Mesenchymal stem cell (in vitro differentiated cells and primary cell): ENCODE measurements around the gene LIPC.

Experiments
- DNase-seq: peaks from one replicate; pipeline ENCODE4 v3.0.0-alpha.2; 2013
- H2AFZ ChIP-seq: one replicate; pipeline ENCODE4 v1.6.1; 2013; ENCODE audit warnings: low read depth, mild to moderate bottlenecking, control low read depth, inconsistent platforms, low read length, moderate library complexity
- H2AK5ac ChIP-seq: 2 replicates; pipeline ENCODE4 v1.6.1; 2013; ENCODE audit warnings: low read length, moderate library complexity, mild to moderate bottlenecking, inconsistent platforms; ENCODE audit not compliant: severe bottlenecking
- H2BK120ac ChIP-seq: one replicate; pipeline ENCODE4 v1.6.1; 2013; ENCODE audit warnings: low read depth, mild to moderate bottlenecking, inconsistent platforms, low read length, moderate library complexity
- H2BK12ac ChIP-seq, 2 experiments: one replicate each; pipeline ENCODE4 v1.6.1; 2013; ENCODE audit warnings: inconsistent platforms in 2 of 2, low read length in 2 of 2, mild to moderate bottlenecking in 2 of 2, moderate library complexity in 2 of 2, control low read depth in 1 of 2
- H2BK15ac ChIP-seq: one replicate; pipeline ENCODE4 v1.6.1; 2013; ENCODE audit warnings: mild to moderate bottlenecking, low read depth, inconsistent platforms; ENCODE audit not compliant: poor library complexity, severe bottlenecking
- H2BK5ac ChIP-seq: 2 replicates; pipeline ENCODE4 v1.6.1; 2013; ENCODE audit warnings: low read depth, mild to moderate bottlenecking, low read length, control low read depth, inconsistent platforms; ENCODE audit not compliant: poor library complexity, severe bottlenecking
- H3K14ac ChIP-seq, 2 experiments: one replicate each; pipeline ENCODE4 v1.6.1; 2013; ENCODE audit warnings: inconsistent platforms in 2 of 2, low read length in 2 of 2, control low read depth in 1 of 2, mild to moderate bottlenecking in 1 of 2, moderate library complexity in 1 of 2
- H3K18ac ChIP-seq, 2 experiments: one replicate each; pipeline ENCODE4 v1.6.1; 2013; ENCODE audit warnings: inconsistent platforms in 2 of 2, low read length in 2 of 2, control low read depth in 1 of 2, low read depth in 1 of 2, mild to moderate bottlenecking in 1 of 2
- H3K23ac ChIP-seq, 2 experiments: one replicate each; pipeline ENCODE4 v1.6.1; 2013; ENCODE audit warnings: inconsistent platforms in 2 of 2, low read length in 2 of 2, mild to moderate bottlenecking in 2 of 2, moderate library complexity in 2 of 2, control low read depth in 1 of 2
- H3K27ac ChIP-seq: 2 replicates; pipeline ENCODE4 v1.5.1; 2013; ENCODE audit warnings: mild to moderate bottlenecking, moderate library complexity, low read length, control low read depth, inconsistent platforms; ENCODE audit not compliant: poor library complexity, severe bottlenecking
- H3K27me3 ChIP-seq, 2 experiments: 2 replicates each; pipeline versions ENCODE4 v1.6.1 to v1.7.0; 2013; ENCODE audit warnings: low read length in 2 of 2, mild to moderate bottlenecking in 2 of 2, moderate library complexity in 2 of 2, control low read depth in 1 of 2, inconsistent platforms in 1 of 2; ENCODE audit not compliant: control insufficient read depth in 1 of 2, insufficient read depth in 1 of 2
- H3K36me3 ChIP-seq, 2 experiments: 2 replicates each; pipeline versions ENCODE4 v1.6.1 to v1.7.0; 2013; ENCODE audit warnings: low read length in 2 of 2, control low read depth in 1 of 2, inconsistent platforms in 1 of 2, low read depth in 1 of 2, mild to moderate bottlenecking in 1 of 2; ENCODE audit not compliant: insufficient read depth in 2 of 2, control insufficient read depth in 1 of 2
- H3K4ac ChIP-seq, 2 experiments: one replicate each; pipeline ENCODE4 v1.6.1; 2013; ENCODE audit warnings: inconsistent platforms in 2 of 2, low read length in 2 of 2, mild to moderate bottlenecking in 2 of 2, moderate library complexity in 2 of 2, control low read depth in 1 of 2, low read depth in 1 of 2
- H3K4me1 ChIP-seq: 2 replicates; pipeline ENCODE4 v1.6.1; 2013; ENCODE audit warnings: low read depth, low read length, control low read depth; ENCODE audit not compliant: control insufficient read depth, insufficient read depth
- H3K4me2 ChIP-seq: 2 replicates; pipeline ENCODE4 v1.6.1; 2013; ENCODE audit warnings: low read length, mild to moderate bottlenecking, inconsistent platforms; ENCODE audit not compliant: poor library complexity, severe bottlenecking
- H3K4me3 ChIP-seq, 2 experiments: 2 replicates each; pipeline versions ENCODE4 v1.5.1 to v1.7.0; 2013; ENCODE audit warnings: low read length in 2 of 2, mild to moderate bottlenecking in 2 of 2, control low read depth in 1 of 2, low read depth in 1 of 2; ENCODE audit not compliant: insufficient read depth in 1 of 2
- H3K79me1 ChIP-seq: replicated peaks from 2 replicates; pipeline ENCODE4 v1.6.1; 2013; ENCODE audit warnings: mild to moderate bottlenecking, control low read depth, low read length, inconsistent platforms; ENCODE audit not compliant: poor library complexity, severe bottlenecking
- H3K9ac ChIP-seq: 2 replicates; pipeline ENCODE4 v1.7.0; 2013; ENCODE audit warnings: mild to moderate bottlenecking, low read length, moderate library complexity
- H3K9me3 ChIP-seq: 2 replicates; pipeline ENCODE4 v1.7.0; 2013; ENCODE audit warnings: mild to moderate bottlenecking, low read length; ENCODE audit not compliant: control insufficient read depth
- H4K8ac ChIP-seq: one replicate; pipeline ENCODE4 v1.6.1; 2013; ENCODE audit warnings: inconsistent platforms, mild to moderate bottlenecking, low read length, moderate library complexity
- H4K91ac ChIP-seq: one replicate; pipeline ENCODE4 v1.6.1; 2013; ENCODE audit warnings: mild to moderate bottlenecking, low read length, inconsistent platforms
- WGBS: methylation state at CpG from one replicate; pipeline ENCODE4 v1.1.7; 2013; ENCODE audit warnings: mixed read lengths; 5-methylcytosine and 5-hydroxymethylcytosine counted together

LIPC gene

DNA sequence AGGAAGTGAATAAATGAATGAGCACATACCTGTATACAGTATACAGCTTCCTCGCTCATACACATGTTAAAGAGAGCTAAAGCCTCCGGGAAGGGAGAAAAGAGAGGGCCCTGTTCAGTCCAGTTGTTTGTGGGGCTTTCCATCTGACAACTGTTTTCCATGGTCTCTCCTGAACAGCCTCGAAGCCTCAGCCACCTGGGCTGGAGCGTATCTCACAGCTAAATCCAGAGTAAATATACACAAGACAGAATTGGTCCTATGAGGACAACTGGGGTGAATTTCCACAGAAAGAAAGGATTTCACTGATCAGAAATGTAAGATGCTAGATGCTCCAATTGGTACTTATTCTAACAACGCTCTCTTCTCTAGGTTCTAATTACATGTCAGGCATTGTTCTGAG lies 103.5 kb downstream of the LIPC start:
- Histone ChIP-seq H3K36me3 (no peaks in the 10 kb centered on the region), H2BK5ac (no peak overlapping the region), H3K14ac (no peak overlapping the region), H3K4ac (no peak overlapping the region), H3K27ac (no peak overlapping the region), H2BK12ac (no peak overlapping the region), H2AK5ac (peak overlapping the region; percentile 81), H2AFZ (no peak overlapping the region), H3K9ac (no peak overlapping the region), H3K79me1 (no peaks in the 10 kb centered on the region), H4K8ac (no peak overlapping the region), H3K23ac (no peak overlapping the region), H3K9me3 (peaks cover 4% of the 10 kb centered on the region), H3K4me2 (no peak overlapping the region), H3K18ac (no peak overlapping the region), H2BK120ac (no peak overlapping the region), H3K4me3 (no peak overlapping the region), H4K91ac (no peak overlapping the region), H2BK15ac (no peak overlapping the region), H3K4me1 (peaks cover 2% of the 10 kb centered on the region), H3K27me3 (peaks cover 0 to 23% of the 10 kb centered on the region in 2 experiments)
- WGBS, result 97% methylated on average over 3 of the region's 5 CpGs
- DNase-seq, result no peak

DNA sequence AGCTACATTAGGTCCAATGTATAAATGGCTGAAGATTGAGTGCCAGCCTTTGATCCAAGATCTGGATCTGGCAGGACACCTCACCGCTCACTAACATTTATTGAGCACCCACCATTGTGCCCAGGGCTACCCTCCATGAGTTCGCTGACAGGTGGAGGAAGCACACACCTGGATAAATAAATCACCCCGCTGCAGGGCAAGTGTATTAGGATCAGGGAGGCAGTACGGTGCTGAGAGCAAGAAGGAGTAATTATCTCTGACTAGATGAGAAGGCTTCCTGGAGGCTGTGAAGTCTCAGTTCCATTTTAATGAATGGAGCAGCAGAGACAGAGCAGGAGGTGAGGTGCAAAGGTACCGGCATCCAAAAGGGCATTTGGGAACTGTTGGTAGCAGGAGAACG lies 104.1 kb downstream of the LIPC start:
- H2BK120ac ChIP-seq, result no peak overlapping the region
- DNase-seq, result no peak
- H3K23ac ChIP-seq, result no peak overlapping the region
- no peak overlapping the region for H2AK5ac ChIP-seq
- WGBS, result 85% methylated on average over 6 of the region's 6 CpGs
- no peak overlapping the region for H4K8ac ChIP-seq
- peaks cover 4% of the 10 kb centered on the region for H3K9me3 ChIP-seq
- no peaks in the 10 kb centered on the region for H3K36me3 ChIP-seq
- H3K27me3 ChIP-seq, result peaks cover 0 to 23% of the 10 kb centered on the region in 2 experiments
- no peak overlapping the region for H3K18ac ChIP-seq
- no peaks in the 10 kb centered on the region for H3K79me1 ChIP-seq
- no peak overlapping the region for H2BK15ac ChIP-seq
- no peak overlapping the region for H3K4me2 ChIP-seq
- H3K27ac ChIP-seq, result no peak overlapping the region
- peaks cover 2% of the 10 kb centered on the region for H3K4me1 ChIP-seq
- H3K4ac ChIP-seq, result no peak overlapping the region
- no peak overlapping the region for H2AFZ ChIP-seq
- no peak overlapping the region for H2BK5ac ChIP-seq
- H2BK12ac ChIP-seq, result no peak overlapping the region
- no peak overlapping the region for H3K9ac ChIP-seq
- H4K91ac ChIP-seq, result no peak overlapping the region
- no peak overlapping the region for H3K14ac ChIP-seq
- no peak overlapping the region for H3K4me3 ChIP-seq

DNA sequence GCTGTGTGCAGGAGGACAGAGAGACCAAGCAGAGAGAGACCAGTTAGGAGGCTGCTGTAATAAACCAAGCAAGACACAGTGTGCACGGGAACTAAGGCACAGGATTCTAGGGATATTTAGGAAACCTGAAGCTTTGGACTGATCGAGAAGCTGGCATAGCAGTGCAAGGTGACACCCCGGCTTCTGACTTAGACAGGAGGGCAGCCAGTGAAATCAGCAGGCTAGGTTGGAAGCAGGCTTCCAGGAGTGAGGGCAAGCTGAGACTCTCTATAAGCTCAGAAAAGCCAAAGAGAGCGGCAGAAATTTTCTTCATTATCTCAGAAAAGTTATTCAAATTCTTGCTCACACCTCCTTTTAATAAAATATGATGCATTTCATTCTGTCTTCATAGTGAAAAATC lies 104.6 kb downstream of the LIPC start:
- WGBS, result 98% methylated on average over 4 of the region's 4 CpGs

DNA sequence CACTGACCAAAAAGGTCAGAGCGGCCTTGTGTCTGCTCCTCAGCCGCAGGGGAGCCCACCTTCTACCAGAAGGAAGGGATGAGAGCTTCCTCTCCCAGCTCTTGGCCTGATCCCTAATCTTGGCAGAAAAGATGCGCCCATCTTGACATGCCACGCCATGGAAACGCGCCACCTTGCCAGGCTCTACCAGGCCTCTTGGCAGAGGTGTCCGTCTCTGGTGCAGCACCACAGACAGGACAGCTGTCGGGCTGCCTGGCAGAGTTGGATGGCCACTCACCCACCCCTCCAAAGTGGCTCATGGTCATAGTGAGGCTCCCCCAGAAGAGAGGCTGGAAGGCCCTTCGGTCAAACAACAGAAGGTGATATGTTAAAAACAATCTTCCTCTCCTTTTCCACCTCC lies 105.2 kb downstream of the LIPC start:
- 95% methylated on average over 9 of the region's 9 CpGs for WGBS
- Histone ChIP-seq H3K27me3 (peaks cover 0 to 25% of the 10 kb centered on the region in 2 experiments), H3K4ac (no peak overlapping the region), H3K36me3 (no peaks in the 10 kb centered on the region), H2BK5ac (no peak overlapping the region), H3K79me1 (no peaks in the 10 kb centered on the region), H2AK5ac (no peak overlapping the region), H2BK120ac (no peak overlapping the region), H2BK12ac (no peak overlapping the region), H3K4me3 (no peak overlapping the region), H3K14ac (no peak overlapping the region), H3K4me1 (peaks cover 4% of the 10 kb centered on the region), H2AFZ (no peak overlapping the region), H3K23ac (no peak overlapping the region), H3K9me3 (peaks cover 4% of the 10 kb centered on the region), H4K91ac (no peak overlapping the region), H3K4me2 (no peak overlapping the region), H4K8ac (no peak overlapping the region), H3K27ac (no peak overlapping the region), H2BK15ac (no peak overlapping the region), H3K18ac (no peak overlapping the region), H3K9ac (no peak overlapping the region)
- no peak for DNase-seq

More for the DNA sequence above, 104.6 kb downstream of the LIPC start:
- Histone ChIP-seq H3K9me3 (peaks cover 4% of the 10 kb centered on the region), H3K4me2 (no peak overlapping the region), H2BK12ac (no peak overlapping the region), H3K4ac (no peak overlapping the region), H3K9ac (no peak overlapping the region), H3K36me3 (no peaks in the 10 kb centered on the region), H3K27ac (no peak overlapping the region), H2AFZ (no peak overlapping the region), H3K27me3 (peaks cover 0 to 23% of the 10 kb centered on the region in 2 experiments), H2BK15ac (no peak overlapping the region), H3K23ac (no peak overlapping the region), H2BK5ac (no peak overlapping the region), H3K4me1 (peaks cover 2% of the 10 kb centered on the region), H2BK120ac (no peak overlapping the region), H4K8ac (no peak overlapping the region), H3K14ac (no peak overlapping the region), H3K79me1 (no peaks in the 10 kb centered on the region), H4K91ac (no peak overlapping the region), H3K18ac (no peak overlapping the region), H2AK5ac (no peak overlapping the region), H3K4me3 (no peak overlapping the region)
- no peak for DNase-seq
